Tongue (tissue), 2 donors: ENCODE data around the gene ALG14. TPM values are rescaled to one million over a fixed set of nuclear protein-coding genes. Genes with fewer than 3 reads are reported as not detected.
"Not testable (repeated sequence)": the region's sequence is repeated elsewhere in the genome, so short reads cannot be mapped to it uniquely, and the experiment has no call there.

Experiments used
- DNase-seq: peaks from one replicate; pipeline ENCODE4 v3.0.0-alpha.2; 2015
- total RNA-seq: library from RNA; depleted of rRNA; stranded (reverse); fragments of >200 nt; gene quantifications from one replicate; pipeline ENCODE4 v1.2.3, GENCODE V29; 2014

The ALG14 gene
- total RNA-seq, 1 donor from 2014 or later: 1.0 TPM

GRCh38 chr1:95041491-95042165 lies 31.1 kb downstream of the ALG14 start:
- peak; percentile 92 for DNase-seq

DNA sequence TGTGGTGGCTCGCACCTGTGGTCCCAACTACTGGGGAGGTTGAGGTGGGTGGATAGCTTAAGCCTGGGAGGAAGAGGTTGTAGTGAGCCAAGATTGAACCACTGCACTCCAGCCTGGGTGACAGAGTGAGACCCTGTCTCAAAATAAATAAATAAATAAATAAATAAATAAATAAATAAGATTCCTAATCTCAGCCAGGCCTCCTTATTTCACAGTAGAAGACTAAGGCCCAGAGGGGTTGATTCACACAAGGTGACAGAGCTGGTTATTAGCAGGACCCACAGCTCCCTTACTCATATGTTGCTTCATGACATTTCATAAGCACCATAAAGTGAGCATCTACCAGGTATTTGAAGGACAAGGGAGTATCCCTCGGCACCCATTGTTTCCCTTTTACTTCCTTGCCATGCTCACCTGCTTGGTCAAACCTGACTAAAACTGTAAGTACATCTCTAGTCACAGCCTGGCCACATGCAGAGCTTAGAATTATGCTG lies 32.7 kb downstream of the ALG14 start:
- no peak for DNase-seq

DNA sequence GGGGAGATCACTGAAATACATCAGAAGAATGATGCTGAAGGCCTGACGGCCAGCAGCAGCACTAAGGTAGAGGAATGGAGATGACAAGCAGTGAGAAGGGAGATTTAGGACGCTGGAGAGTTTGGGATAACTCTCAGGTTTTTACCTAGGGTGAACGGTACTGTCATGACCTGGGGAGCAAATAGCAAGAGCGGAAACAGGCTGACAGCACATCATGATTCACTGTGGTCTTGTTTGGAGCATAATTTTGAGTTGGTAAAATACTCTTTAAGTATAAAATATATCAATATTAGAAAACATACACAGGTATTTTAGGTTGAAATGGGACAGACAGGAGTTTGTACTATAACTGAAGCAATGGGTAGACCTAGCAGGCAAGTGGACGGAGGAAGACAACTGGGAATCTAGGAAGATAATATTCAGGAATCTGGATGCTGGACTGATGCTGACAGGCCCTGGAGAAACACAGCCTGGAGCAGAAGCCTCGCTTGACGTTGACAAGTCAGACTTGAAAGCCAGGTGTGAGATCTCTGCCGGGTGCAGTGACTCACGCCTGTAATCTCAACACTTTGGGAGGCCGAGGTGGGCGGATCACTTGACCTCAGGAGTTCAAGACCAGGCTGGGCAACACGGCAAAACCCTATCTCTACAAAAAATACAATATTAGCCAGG lies 33.3 kb downstream of the ALG14 start:
- DNase-seq: no peak

DNA sequence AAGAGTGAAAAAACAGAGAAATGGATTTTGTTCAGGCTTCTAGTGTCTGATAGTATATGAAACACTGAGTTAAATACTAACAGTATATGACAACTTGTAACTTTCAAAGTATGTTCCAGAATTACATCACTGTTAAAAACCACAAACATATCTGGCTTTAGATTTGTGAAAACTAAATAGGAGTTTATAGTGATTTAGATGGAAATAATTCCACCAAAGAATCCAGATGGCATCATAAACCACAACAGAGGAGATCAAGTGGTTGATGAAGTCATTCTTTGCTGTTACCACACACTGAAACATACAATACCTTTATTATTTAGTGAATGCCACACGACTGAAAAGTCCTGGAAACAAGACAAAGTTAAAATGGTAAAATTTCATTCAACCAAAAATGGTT lies 37.2 kb downstream of the ALG14 start:
- no peak for DNase-seq

DNA sequence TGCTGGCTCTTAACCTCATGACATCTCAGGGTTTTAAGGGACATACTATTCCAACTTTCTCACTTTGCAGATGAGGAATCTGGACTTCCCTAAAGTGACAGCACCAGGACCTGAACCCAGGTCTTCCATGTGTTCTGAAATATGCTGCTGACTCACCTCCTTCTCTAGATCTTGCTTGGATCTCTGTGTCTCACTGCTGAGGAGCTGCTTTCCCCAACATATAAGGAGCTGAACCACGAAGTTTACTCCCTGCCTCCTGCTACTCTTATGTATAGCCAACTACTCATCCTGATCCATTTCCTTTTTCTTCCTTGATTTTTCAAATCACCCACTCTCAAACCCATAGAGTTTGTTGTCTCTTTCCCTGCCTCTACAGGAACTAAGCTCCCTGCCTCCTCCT lies 38.2 kb downstream of the ALG14 start:
- no peak for DNase-seq

DNA sequence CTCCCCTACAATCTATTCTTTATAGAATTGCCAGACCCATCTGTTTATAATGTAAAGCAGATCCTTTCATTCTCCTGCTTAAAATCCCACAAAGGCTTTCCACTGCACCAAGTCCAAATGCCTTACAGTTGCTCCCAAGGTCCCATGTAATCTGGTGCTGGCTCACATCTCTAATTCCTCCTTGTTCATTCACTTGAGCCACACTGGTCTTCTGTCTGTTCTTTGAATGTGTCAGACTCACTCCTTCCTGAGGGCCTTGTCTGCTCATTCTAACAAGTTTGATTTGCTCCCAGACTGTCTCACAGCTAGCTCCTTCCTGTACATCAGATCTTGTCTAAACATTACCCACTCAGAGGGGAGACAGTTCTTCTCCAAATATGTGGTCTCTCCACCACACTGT lies 38.9 kb downstream of the ALG14 start:
- DNase-seq: peak; percentile 27

DNA sequence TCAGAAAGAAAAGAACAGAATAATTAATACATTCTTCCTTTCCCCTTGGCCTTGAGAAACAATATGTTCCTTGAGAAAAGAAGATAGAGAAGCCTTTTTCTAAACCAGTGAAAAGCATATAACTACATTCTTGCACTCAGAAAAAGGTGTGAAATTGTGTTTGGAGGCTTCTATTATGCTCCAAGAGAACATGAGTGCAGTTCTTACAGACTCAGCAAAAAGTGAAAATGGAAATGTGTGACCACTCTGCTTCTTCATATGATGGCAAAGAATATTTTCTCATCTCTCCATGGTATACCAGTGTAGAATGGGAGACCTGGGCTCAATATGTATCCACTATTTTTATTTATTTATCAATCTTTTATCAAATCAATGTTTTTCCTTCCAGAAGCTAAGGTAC lies 43.2 kb downstream of the ALG14 start:
- no peak for DNase-seq

- no peak for DNase-seq
These were observed 43.8 kb downstream of the ALG14 start for GRCh38 chr1:95028954-95029353.

DNA sequence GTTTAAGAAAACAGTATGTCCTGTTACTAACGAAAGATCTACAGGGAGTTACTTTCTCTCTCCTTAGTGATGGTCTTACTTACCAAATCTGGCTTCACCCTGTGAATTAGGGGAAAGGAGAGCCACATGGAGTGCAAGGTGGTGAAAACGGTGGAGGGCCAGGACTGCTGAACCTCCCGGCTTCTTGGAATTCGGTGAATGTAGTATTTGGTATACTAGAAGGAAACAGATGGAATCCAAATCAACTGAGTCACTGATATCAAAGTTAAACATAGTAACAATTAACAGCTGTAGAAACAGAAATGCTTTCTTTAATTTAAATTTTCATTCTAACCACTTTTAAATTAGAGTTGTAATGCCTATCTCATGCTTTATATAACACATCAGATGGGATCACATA lies 45.7 kb downstream of the ALG14 start:
- DNase-seq: no peak

DNA sequence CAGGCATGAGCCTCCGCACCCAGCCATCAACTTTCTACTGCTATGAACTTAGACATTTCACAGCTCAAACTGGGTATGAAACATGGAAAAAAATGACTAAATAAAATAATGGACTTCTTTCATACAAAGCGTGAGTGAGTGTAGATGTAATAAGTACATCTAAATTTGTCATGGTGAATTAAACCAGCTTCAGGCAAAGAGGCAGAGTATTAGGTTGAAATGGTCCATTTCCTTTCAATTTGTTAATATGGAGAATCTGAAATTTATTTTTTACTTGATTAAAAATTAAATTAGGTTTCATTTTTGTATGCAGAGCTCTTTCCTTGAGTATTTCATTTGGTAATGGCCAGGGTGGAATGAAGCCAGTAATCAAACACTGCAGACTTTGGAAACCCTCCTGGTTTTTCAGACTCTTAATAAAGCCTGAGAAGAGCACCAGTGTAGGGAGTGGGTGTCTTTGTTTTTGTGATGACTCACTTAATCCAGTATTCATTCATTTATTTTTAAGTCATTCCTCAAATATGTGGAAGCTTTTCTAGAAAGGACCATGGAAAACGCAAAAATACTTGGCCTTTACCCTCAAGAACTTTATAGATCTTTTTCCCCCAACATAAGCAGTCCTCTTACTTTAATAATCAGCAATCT lies 49.2 kb downstream of the ALG14 start:
- DNase-seq: peak; percentile 52

- DNase-seq: peak; percentile 52
These were observed 50.2 kb downstream of the ALG14 start for GRCh38 chr1:95022644-95022926.

- DNase-seq: peak; percentile 88
These were observed 50.7 kb downstream of the ALG14 start for GRCh38 chr1:95021805-95022643.

- no peak for DNase-seq
These were observed 51.6 kb downstream of the ALG14 start for GRCh38 chr1:95021119-95021518.

DNA sequence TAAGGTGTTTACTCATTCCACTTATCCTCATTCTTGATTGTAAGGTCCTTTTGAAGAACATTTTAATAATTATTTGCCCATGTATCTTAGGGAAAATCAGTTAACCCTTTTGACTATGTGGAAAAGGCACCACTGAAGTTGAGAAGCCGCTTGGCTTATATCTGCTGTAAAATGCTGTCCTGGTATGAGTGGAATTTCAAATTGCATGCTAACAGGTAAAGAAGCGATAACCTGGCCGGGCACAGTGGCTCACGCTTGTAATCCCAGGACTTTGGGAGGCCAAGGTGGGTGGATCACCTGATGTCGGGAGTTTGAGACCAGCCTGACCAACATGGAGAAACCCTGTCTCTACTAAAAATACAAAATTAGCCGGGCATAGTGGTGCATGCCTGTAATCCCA lies 53.3 kb downstream of the ALG14 start:
- DNase-seq: not testable (repeated sequence)

GRCh38 chr1:95018602-95019369 lies 54.0 kb downstream of the ALG14 start:
- no peak for DNase-seq

- DNase-seq: no peak
These were observed 55.0 kb downstream of the ALG14 start for GRCh38 chr1:95017775-95018174.

GRCh38 chr1:95015076-95015475 lies 57.7 kb downstream of the ALG14 start:
- DNase-seq: no peak

GRCh38 chr1:95013950-95014574 lies 58.7 kb downstream of the ALG14 start:
- no peak for DNase-seq

- DNase-seq: no peak
These were observed 60.4 kb downstream of the ALG14 start for GRCh38 chr1:95012389-95012788.

DNA sequence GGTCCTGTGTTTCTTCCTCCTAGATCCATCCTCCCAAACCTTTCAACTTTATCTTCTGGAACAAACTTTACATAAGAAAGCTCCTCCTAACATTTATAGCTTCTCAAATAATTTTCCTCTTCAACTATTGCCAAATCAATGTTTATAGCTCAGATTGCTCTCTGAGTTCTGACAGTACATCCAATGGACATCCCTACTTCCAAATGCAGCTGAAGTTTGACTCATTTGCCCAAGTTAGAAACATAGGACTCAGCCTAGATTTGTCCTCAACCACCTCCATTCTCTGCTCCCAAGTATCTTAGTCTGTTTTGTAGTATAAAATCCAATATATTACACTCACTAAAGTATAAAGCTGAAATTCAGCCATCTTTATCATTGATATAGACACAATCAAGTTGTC lies 62.6 kb downstream of the ALG14 start:
- DNase-seq: no peak

- DNase-seq: peak; percentile 48
These were observed 65.1 kb downstream of the ALG14 start for GRCh38 chr1:95007687-95008086.

DNA sequence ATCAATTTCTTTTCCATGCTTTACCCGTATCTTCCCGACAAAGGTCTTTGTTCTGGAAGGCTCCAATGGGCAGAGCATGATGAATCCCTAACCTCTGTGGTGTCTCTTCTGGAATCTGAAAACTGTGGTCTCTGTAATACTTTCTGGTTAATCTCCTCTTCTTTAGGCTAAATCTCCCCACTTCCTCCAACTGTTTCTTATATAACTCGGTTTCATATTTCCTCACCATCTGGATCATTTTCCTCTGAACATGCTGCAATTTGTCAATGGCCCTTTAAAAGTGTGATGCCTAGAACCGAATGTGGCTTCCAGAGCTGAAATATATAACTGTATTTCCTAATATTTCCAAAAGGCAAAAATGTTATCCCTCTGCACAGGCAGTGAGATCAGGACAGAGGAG lies 66.1 kb downstream of the ALG14 start:
- DNase-seq: peak; percentile 67
